ENCODE measurements around the gene FAT2.
"Not testable (repeated sequence)": the region's sequence is repeated elsewhere in the genome, so short reads cannot be mapped to it uniquely, and the experiment has no call there.

FAT2 gene

DNA sequence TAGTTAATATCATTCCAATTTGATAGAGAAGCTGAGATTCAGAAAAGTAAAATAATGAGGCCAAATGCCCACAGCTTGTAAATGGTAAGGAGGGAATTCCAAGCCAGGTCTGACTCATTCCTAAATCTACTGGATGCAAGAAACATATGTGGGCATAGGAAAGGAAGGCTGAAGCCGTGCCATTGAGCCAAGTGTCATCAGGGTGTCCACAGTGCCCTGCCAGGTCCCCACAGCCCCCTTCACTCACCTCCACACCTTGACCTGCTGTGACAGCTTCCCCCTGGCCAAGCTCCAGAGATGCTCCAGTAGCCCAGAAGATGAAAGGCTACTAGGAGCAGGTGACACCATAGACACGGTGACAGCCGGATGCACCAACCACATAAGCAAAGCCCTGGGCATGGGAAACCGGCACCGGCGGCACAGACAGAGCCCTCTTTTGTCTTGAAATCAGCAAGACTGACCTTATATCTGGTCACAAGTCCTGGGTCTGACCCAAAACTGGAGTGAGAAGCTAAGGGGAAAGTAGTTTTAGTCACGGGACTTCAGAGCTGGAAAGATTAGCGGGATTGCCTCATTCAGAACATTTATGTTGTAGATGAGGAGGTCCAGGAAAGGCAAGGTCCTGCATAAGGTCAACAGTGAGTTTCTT lies 20.1 kb upstream of the FAT2 start:
- DNase-seq (ENCODE audit: low spot score) = no peak

- no peak for DNase-seq (ENCODE audit: low spot score)
Observed at GRCh38 chr5:151608522-151608921, 17.4 kb upstream of the FAT2 start.

DNA sequence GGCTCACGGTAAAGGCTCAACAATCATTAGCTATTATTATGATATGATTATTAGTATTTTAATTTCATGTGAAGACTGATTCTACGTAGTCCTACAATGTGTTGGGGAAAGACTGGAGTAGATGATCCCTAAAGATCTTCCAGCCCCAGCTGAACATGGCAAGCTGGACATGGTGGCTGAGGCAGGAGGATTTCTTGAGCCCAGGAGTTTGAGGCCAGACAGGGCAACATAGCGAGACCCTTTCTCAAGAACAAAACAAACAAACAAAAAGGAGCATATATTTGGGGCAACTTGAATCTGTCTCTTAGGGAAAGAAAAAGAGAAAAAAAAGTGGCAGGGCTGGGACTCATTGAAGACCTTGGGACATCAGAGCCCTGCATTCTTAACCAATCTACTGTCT lies 16.2 kb upstream of the FAT2 start:
- DNase-seq (ENCODE audit: low spot score) = no peak

- no peak for DNase-seq (ENCODE audit: low spot score)
Observed at GRCh38 chr5:151605559-151605958, 14.4 kb upstream of the FAT2 start.

- no peak for DNase-seq (ENCODE audit: low spot score)
Observed at GRCh38 chr5:151602806-151603205, 11.7 kb upstream of the FAT2 start.

- no peak for DNase-seq (ENCODE audit: low spot score)
Observed at GRCh38 chr5:151601391-151601790, 10.3 kb upstream of the FAT2 start.

- no peak for DNase-seq (ENCODE audit: low spot score)
Observed at GRCh38 chr5:151600069-151600665, 9.0 kb upstream of the FAT2 start.

- no peak for DNase-seq (ENCODE audit: low spot score)
Observed at GRCh38 chr5:151598984-151599383, 7.9 kb upstream of the FAT2 start.

- DNase-seq (ENCODE audit: low spot score) = no peak
Observed at GRCh38 chr5:151598549-151598948, 7.4 kb upstream of the FAT2 start.

- no peak for DNase-seq (ENCODE audit: low spot score)
Observed at GRCh38 chr5:151597749-151598148, 6.6 kb upstream of the FAT2 start.

DNA sequence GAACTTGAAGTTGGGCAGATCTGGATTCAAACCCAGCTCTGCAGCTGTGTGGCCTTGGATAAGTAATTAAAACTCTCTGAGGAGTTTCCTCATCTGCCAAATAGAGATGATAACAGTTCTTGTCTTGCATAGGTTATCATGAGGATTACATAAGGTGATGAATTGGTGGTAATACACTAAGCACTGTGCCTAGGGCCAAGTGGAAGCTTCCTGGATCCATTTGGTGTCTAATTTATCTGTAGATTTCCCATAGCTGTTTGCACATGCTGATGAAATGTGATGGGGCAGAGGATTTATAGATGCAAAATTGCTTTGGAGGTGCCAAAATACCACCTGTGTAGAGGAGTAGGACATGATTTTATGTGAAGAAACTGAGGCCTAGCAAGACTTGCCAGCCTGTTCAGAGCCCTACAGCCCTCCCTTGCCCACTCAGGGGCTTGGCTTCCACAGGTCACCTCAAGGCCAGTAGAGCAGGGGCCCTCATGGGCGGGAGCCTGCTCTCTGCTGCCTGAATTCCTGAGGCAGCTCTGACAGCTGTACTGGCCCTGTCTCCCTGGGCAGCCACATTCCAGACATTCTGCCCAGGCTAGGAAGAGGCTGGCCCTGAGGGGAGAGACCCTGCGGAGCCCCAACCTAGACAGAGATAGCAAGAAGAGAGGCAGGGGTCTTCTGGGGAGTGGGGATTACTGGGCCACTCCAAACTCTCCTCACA lies 5.9 kb upstream of the FAT2 start:
- DNase-seq (ENCODE audit: low spot score) = no peak

DNA sequence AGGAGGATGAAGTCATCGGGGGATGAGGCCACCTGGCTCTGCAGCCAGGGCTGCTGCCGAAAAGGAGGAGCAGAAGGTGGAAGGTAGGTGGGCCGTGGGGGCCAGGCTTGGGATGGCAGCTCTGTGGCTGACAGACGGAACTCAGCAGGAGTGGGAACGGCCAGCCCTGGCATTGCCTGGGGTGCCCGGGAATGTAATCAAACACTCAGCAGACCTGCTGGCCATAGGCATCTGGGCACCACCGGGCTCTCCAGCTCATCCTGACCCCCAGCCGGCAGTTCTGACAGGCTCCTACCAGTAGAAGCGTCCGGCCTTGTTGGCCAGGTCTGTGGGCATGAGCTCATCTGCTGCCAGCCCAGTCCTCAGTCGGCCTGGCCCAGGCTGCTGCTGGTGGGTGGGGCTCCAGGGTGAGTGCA lies 4.3 kb upstream of the FAT2 start:
- DNase-seq (ENCODE audit: low spot score) = no peak

- no peak for DNase-seq (ENCODE audit: low spot score)
Observed at GRCh38 chr5:151592855-151593408, 1.8 kb upstream of the FAT2 start.

- DNase-seq (ENCODE audit: low spot score) = no peak
Observed at GRCh38 chr5:151589878-151590570, 1.1 kb downstream of the FAT2 start.

GRCh38 chr5:151587796-151588555 lies 3.2 kb downstream of the FAT2 start:
- no peak for DNase-seq (ENCODE audit: low spot score)

DNA sequence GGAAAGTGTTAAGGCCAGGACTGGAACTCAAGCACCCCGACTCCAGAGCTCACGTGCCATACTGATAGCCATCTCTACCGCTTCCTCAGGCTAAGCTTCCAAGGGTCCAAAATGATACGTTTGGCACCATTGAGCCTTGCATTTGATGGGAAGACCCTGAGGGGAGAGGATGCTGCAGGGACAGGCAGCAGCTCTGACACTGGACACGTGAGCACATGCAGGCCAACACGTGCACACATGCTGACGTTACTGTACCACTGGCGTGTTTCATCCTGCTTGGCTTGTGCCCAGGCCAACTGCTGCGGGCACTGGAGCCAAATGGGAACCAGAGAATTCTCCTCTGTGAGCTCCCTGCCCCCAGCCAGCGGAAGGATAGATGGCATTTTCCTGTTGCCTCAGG lies 5.2 kb downstream of the FAT2 start:
- DNase-seq (ENCODE audit: low spot score) = no peak

DNA sequence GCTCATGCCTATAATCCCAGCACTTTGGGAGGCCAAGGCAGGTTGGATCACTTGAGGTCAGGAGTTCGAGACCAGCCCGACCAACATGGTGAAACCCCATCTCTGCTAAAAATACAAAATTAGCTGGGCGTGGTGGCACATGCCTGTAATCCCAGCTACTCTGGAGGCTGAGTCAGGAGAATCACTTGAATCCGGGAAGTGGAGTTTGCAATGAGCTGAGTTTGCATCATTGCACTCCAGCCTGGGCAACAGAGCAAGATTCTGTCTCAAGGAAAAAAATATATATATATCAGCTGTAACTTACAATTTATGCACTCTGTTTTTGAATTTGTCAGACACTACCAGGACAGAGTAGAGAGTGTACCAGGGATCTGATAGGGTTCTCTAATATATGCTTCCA lies 5.8 kb downstream of the FAT2 start:
- DNase-seq (ENCODE audit: low spot score) = not testable (repeated sequence)

GRCh38 chr5:151584057-151584937 lies 6.8 kb downstream of the FAT2 start:
- no peak for DNase-seq (ENCODE audit: low spot score)

- DNase-seq (ENCODE audit: low spot score) = no peak
Observed at GRCh38 chr5:151581812-151582583, 9.1 kb downstream of the FAT2 start.

- DNase-seq (ENCODE audit: low spot score) = no peak
Observed at GRCh38 chr5:151581347-151581746, 9.8 kb downstream of the FAT2 start.

Measured in CD4-positive, alpha-beta T cell treated with Interleukin-15 for 4 hours (primary cell).